CD4-positive, alpha-beta T cell treated with Interleukin-6 at 100 ng/mL for 8 hours (primary cell): ENCODE results near the gene POLR3E.
"Not testable (repeated sequence)": the region's sequence is repeated elsewhere in the genome, so short reads cannot be mapped to it uniquely, and the experiment has no call there.

Experiments
- DNase-seq: peaks from one replicate; pipeline ENCODE4 v3.0.0-alpha.2; 2020; ENCODE audit warnings: mixed read lengths, low spot score

The POLR3E gene

DNA sequence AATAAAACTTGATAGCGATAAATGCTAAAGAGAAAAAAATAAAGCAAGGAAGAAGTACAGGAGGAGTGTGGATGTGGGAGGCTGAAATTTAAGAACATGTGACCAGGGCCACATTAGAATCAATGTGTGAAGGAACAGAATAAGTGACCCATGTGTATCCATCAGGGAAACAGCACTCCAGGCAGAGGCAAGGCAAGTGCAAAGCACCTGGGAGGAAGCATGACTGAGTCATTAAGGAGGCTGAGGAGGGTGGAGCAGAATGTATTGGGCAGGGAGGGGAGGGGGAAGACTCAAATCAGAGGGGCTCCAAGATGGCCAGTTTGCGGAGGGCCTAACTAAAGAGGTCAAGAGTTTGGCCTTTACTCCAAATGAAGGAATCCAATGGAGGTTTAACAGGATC is 69.2 kb downstream of the POLR3E start:
- no peak for DNase-seq

GRCh38 chr16:22366889-22367288 is 69.7 kb downstream of the POLR3E start:
- no peak for DNase-seq

DNA sequence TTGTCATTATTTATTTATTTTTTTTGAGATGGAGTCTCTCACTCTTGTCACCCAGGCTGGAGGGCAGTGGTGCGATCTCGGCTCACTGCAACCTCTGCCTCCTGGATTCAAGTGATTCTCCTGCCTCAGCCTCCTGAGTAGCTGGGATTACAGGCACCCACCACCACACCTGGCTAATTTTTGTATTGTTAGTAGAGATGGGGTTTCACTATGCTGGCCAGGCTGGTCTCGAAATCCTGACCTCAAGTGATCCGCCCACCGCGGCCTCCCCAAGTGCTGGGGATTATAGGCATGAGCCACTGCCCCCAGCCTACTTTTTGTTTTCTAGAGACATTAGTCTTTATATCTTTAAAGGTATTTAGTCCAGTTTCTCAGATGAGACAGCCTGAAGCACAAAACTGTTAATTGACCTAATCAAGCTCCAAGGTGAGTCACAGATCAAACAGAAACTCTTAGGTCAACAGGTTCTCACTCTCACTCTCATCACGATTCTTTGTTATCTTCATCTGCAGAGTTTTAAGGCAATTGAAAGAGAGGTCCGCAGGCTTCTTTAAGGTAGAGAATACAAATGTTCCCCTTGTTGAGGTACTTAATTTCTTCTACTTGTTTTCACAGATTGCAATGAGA is 71.1 kb downstream of the POLR3E start:
- DNase-seq = not testable (repeated sequence)

GRCh38 chr16:22369221-22369811 is 72.1 kb downstream of the POLR3E start:
- peak; percentile 38 for DNase-seq

- no peak for DNase-seq
These were observed 73.0 kb downstream of the POLR3E start for GRCh38 chr16:22370038-22370820.

GRCh38 chr16:22372882-22373661 is 75.9 kb downstream of the POLR3E start:
- DNase-seq = peak; percentile 19

DNA sequence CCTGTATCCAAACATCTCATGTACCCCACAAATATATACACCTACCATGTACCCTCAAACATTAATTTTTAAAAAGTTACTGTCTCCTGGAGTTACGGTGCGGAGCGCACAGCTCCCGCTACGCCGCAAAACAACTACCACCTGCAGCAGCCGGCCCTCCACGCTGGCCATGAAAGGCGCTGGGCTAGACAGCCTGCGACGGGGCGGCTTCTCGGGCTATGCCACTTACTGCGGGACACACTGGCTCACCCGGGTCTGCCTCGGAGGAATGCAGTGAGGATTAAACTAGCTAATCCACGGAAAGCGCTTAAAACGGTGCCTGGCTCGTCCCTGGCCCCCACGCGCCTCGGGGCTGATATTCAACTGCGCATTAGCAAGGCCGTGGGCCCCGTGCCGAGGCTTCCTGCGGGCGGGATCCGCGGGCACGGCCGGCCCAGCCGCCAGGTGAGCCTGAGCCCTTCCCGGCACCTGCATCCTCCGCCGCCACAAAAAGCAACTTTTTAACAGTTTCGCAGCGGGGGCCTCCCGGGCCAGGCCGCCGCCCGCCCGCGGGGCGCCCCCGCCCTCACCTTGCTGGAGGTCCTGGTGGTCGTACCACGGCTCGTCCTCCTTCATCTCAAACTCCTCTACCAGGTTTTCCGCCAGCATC is 76.6 kb downstream of the POLR3E start:
- DNase-seq = peak; percentile 30

DNA sequence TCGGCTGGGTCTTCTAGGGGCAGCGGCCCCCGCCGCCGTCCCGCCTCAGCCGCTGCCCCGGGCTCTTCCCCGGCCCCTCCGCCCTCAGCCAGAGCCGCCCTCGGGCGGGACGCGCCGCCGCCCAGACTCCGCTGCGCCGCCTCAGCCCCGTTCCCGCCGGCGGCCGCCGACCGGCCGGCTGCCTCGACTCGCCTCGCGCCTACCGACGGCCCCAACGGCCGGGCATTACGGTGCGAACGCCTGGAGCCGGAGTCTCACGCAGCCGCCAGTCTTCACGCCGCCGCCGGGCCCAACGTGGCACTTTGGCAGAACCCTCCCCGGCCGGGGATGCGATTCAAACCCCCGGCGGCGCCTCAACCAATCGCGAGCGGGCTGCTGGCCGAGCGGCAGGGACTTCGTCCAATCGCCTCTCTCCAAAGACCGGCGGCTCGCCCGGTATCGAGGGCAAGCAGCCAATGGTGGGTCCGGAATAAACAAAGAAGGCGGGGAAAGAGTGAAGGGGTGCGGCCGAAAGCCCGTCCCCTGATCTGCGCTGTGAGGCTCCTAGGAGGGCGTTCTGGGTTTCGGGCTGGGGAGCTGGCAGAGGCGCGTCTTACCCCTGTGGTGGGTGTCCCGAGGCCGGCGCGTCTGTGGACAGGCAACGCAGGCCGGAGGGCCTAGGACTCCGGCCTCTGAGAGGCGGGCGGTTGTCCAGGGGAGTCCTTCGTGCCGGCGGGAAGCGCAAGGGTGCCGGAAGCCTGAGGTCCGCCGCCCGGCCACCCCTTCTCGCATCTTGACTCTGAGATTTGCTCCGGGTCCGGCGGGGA is 77.3 kb downstream of the POLR3E start, which contains the start of gene CDR2:
Gene CDR2, minus strand, starts transcription at position 309 of the 806 bp plus-strand sequence. CDS start 310 bp downstream, outside the sequence.
- peak; percentile 99 for DNase-seq

- no peak for DNase-seq
These were observed 78.1 kb downstream of the POLR3E start for GRCh38 chr16:22375117-22375962.

DNA sequence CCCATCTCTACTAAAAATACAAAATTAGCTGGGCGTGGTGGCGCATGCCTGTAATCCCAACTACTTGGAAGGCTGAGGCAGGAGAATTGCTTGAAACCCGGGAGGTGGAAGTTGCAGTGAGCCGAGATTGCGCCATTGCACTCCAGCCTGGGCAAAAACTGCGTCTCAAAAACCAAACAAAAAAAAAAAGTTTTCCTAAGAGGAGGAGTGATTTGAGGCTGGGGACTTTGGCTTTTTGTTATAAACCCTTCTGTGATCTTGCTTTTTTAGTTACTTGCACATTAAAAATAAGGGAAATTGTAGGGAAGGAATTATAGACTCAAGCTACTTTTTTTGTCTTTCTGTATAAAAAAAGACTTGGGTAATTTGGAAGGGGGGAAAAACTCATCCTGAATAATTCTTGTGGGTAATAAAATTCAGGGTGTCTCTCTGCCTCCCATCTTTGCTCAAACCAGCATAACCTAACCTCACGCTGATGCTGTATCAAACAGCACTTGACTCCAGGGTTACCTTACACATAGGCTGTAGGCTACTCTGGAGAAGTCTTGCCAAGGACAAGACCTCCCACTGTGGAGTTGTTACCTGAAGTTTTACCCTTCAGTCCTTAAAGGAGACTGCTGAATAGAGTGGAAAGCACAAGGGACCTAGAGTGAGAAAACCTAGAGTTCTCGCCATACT is 78.9 kb downstream of the POLR3E start:
- no peak for DNase-seq

- no peak for DNase-seq
These were observed 82.4 kb downstream of the POLR3E start for GRCh38 chr16:22379656-22380055.

- no peak for DNase-seq
These were observed 83.3 kb downstream of the POLR3E start for GRCh38 chr16:22380529-22380928.

DNA sequence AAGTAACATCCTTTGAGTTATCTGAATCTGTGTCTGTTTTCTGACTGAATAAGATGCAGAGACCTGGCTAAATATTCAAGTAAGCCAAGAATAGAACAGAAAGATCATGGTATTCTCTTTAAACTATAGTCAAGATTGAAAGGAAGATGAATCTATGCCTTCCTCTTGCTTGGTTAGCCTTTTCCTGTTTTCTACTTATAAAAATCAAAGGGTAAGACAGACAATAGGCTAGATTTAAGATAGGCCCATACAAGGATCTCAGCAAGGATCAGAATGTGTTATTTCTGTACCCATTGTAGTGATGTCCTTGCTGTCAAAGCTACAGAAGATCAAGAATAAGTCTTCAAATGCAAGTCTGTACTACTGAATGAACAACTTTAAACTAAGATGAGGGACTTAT is 84.2 kb downstream of the POLR3E start:
- DNase-seq = peak; percentile 9

DNA sequence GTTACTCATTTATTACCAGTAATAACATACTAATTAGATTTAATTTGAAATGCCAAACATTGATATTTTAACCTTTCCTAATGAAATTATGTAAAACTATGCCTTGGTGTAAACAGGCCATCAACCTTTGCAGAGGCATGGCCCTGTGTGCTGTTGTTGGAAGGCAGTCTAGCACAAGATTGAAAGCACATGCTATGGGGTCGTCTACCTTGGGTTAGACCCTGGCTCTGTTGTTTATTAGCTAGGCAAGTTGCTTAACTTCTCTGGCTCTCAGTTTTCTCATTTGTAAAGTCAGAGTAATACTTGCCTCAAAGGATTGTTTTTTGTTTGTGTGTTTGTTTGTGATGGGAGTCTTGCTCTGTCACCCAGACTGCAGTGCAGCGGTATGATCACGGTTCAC is 86.6 kb downstream of the POLR3E start:
- DNase-seq = no peak
